ENCODE data around the gene SIPA1L2. TPM values are rescaled to one million over a fixed set of nuclear protein-coding genes. Genes with fewer than 3 reads are reported as not detected.

Gene SIPA1L2
- total RNA-seq, 1 experiment from 2014 or later: 13.2 TPM

GRCh38 chr1:232600424-232601258 is 29.3 kb downstream of the SIPA1L2 start:
- DNase-seq: no peak
- Histone ChIP-seq H3K27me3 (replicated peaks; ENCODE audit: control insufficient read depth, insufficient read depth, low read length) (no peaks in the 10 kb centered on the region), H3K9me3 (no peaks in the 10 kb centered on the region), H3K36me3 (ENCODE audit: control insufficient read depth, insufficient read depth, low read length) (no peaks in the 10 kb centered on the region), H3K4me3 (ENCODE audit: low read depth, low read length) (no peak overlapping the region), H3K4me1 (peaks cover 8% of the 10 kb centered on the region; the same call in 1 of the 2 replicates)
- no peak for TF ChIP-seq CTCF (IDR thresholded peaks at IDR 0.05; ENCODE audit: insufficient read depth in 1 of 2, low read depth in 1 of 2, low read length in 1 of 2, severe bottlenecking in 1 of 2, unreplicated experiment in 1 of 2)
- intact Hi-C loops (cut with micrococcal nuclease; ENCODE audit: unreplicated experiment): no loop called here
- H3K9me3 Mint-ChIP-seq (ENCODE audit: unreplicated experiment): no peaks in the 10 kb centered on the region
- no peaks in the 10 kb centered on the region for H3K36me3 Mint-ChIP-seq (ENCODE audit: insufficient read depth, unreplicated experiment)
- H3K4me1 Mint-ChIP-seq (ENCODE audit: low read depth, unreplicated experiment): peaks cover 5% of the 10 kb centered on the region
- no peaks in the 10 kb centered on the region for H3K27me3 Mint-ChIP-seq (ENCODE audit: insufficient read depth, unreplicated experiment)
- no peak overlapping the region for H3K4me3 Mint-ChIP-seq (ENCODE audit: unreplicated experiment)
- no TSS peak for BruUV-seq (replicated peaks)
- no peak overlapping the region for H3K27ac Mint-ChIP-seq (ENCODE audit: unreplicated experiment)
- ChIA-PET CTCF (interaction anchor here (1.3 kb wide), 1 partner anchor 27 kb away, joined by 3 read pairs; no protein-coding TSS in a partner anchor), POLR2A (no interaction called here)

- H3K27me3 Mint-ChIP-seq (ENCODE audit: insufficient read depth, unreplicated experiment): no peaks in the 10 kb centered on the region
- Histone ChIP-seq H3K9me3 (no peaks in the 10 kb centered on the region), H3K4me3 (ENCODE audit: low read depth, low read length) (no peak overlapping the region), H3K27me3 (replicated peaks; ENCODE audit: control insufficient read depth, insufficient read depth, low read length) (no peaks in the 10 kb centered on the region), H3K36me3 (ENCODE audit: control insufficient read depth, insufficient read depth, low read length) (no peaks in the 10 kb centered on the region), H3K4me1 (peaks cover 8% of the 10 kb centered on the region; the same call in 1 of the 2 replicates)
- POLR2A ChIA-PET: no interaction called here
- no peak for DNase-seq
- no peak for TF ChIP-seq CTCF (IDR thresholded peaks at IDR 0.05; ENCODE audit: insufficient read depth in 1 of 2, low read depth in 1 of 2, low read length in 1 of 2, severe bottlenecking in 1 of 2, unreplicated experiment in 1 of 2)
- H3K4me3 Mint-ChIP-seq (ENCODE audit: unreplicated experiment): no peak overlapping the region
- H3K27ac Mint-ChIP-seq (ENCODE audit: unreplicated experiment): no peak overlapping the region
- CTCF ChIA-PET: no interaction called here
- intact Hi-C loops (cut with micrococcal nuclease; ENCODE audit: unreplicated experiment): no loop called here
- H3K4me1 Mint-ChIP-seq (ENCODE audit: low read depth, unreplicated experiment): peaks cover 6% of the 10 kb centered on the region
- no peaks in the 10 kb centered on the region for H3K36me3 Mint-ChIP-seq (ENCODE audit: insufficient read depth, unreplicated experiment)
- BruUV-seq (replicated peaks): no TSS peak
- H3K9me3 Mint-ChIP-seq (ENCODE audit: unreplicated experiment): no peaks in the 10 kb centered on the region
These were observed 30.5 kb downstream of the SIPA1L2 start for GRCh38 chr1:232599178-232600041.

GRCh38 chr1:232598837-232599177 is 31.1 kb downstream of the SIPA1L2 start:
- Histone ChIP-seq H3K4me1 (peaks cover 8% of the 10 kb centered on the region; the same call in 1 of the 2 replicates), H3K36me3 (ENCODE audit: control insufficient read depth, insufficient read depth, low read length) (no peaks in the 10 kb centered on the region), H3K27me3 (replicated peaks; ENCODE audit: control insufficient read depth, insufficient read depth, low read length) (no peaks in the 10 kb centered on the region), H3K9me3 (no peaks in the 10 kb centered on the region), H3K4me3 (ENCODE audit: low read depth, low read length) (no peak overlapping the region)
- no peak for DNase-seq
- Mint-ChIP-seq H3K27ac (ENCODE audit: unreplicated experiment) (no peak overlapping the region), H3K4me1 (ENCODE audit: low read depth, unreplicated experiment) (peaks cover 12% of the 10 kb centered on the region), H3K9me3 (ENCODE audit: unreplicated experiment) (no peaks in the 10 kb centered on the region), H3K27me3 (ENCODE audit: insufficient read depth, unreplicated experiment) (no peaks in the 10 kb centered on the region), H3K36me3 (ENCODE audit: insufficient read depth, unreplicated experiment) (no peaks in the 10 kb centered on the region), H3K4me3 (ENCODE audit: unreplicated experiment) (no peak overlapping the region)
- TF ChIP-seq CTCF (IDR thresholded peaks at IDR 0.05; ENCODE audit: insufficient read depth in 1 of 2, low read depth in 1 of 2, low read length in 1 of 2, severe bottlenecking in 1 of 2, unreplicated experiment in 1 of 2): no peak
- ChIA-PET CTCF (no interaction called here), POLR2A (no interaction called here)
- no TSS peak for BruUV-seq (replicated peaks)
- intact Hi-C loops (cut with micrococcal nuclease; ENCODE audit: unreplicated experiment): no loop called here

Measured in Caco-2 (cell line).